ENCODE data around the gene LONRF3. TPM values are rescaled to one million over a fixed set of nuclear protein-coding genes. Genes with fewer than 3 reads are reported as not detected.
"Not testable (repeated sequence)": the region's sequence is repeated elsewhere in the genome, so short reads cannot be mapped to it uniquely, and the experiment has no call there.

The LONRF3 gene
- total RNA-seq, 3 donors from 2014 or later, result 8.1 to 16.2 (median 9.8) TPM

GRCh38 chrX:119028733-119029330 is 54.4 kb downstream of the LONRF3 start:
- DNase-seq, result no peak
- Histone ChIP-seq H3K4me3 (no peak overlapping the region), H3K36me3 (ENCODE audit: low read depth) (no peaks in the 10 kb centered on the region), H3K9me3 (no peaks in the 10 kb centered on the region), H3K4me1 (ENCODE audit: low read depth) (no peaks in the 10 kb centered on the region)
- intact Hi-C loops (cut with DNase I, micrococcal nuclease), result no loop called here
- no peak for TF ChIP-seq CTCF (IDR thresholded peaks at IDR 0.05)
- no peak for ATAC-seq

- H3K4me1 ChIP-seq (ENCODE audit: low read depth); H3K36me3 ChIP-seq (ENCODE audit: low read depth); H3K9me3 ChIP-seq; H3K4me3 ChIP-seq; intact Hi-C loops (cut with DNase I, micrococcal nuclease); DNase-seq; ATAC-seq: not testable (repeated sequence)
These were observed 55.2 kb downstream of the LONRF3 start for GRCh38 chrX:119029656-119030055.

- H3K4me1 ChIP-seq (ENCODE audit: low read depth), result no peaks in the 10 kb centered on the region
- DNase-seq (no peak), ATAC-seq (no peak)
- no peaks in the 10 kb centered on the region for H3K9me3 ChIP-seq
- TF ChIP-seq CTCF (IDR thresholded peaks at IDR 0.05), result no peak
- no peaks in the 10 kb centered on the region for H3K36me3 ChIP-seq (ENCODE audit: low read depth)
- no peak overlapping the region for H3K4me3 ChIP-seq
- intact Hi-C loops (cut with DNase I, micrococcal nuclease), result no loop called here
These were observed 56.6 kb downstream of the LONRF3 start for GRCh38 chrX:119030990-119031389.

- TF ChIP-seq CTCF (IDR thresholded peaks at IDR 0.05), result no peak
- no peaks in the 10 kb centered on the region for H3K9me3 ChIP-seq
- DNase-seq (no peak), ATAC-seq (no peak)
- intact Hi-C loops (cut with DNase I, micrococcal nuclease), result no loop called here
- H3K36me3 ChIP-seq (ENCODE audit: low read depth), result no peaks in the 10 kb centered on the region
- H3K4me1 ChIP-seq (ENCODE audit: low read depth), result no peaks in the 10 kb centered on the region
- H3K4me3 ChIP-seq, result no peak overlapping the region
These were observed 62.0 kb downstream of the LONRF3 start for GRCh38 chrX:119036107-119037029.

- ATAC-seq (no peak), DNase-seq (no peak)
- Histone ChIP-seq H3K9me3 (no peaks in the 10 kb centered on the region), H3K4me1 (ENCODE audit: low read depth) (no peaks in the 10 kb centered on the region), H3K36me3 (ENCODE audit: low read depth) (no peaks in the 10 kb centered on the region), H3K4me3 (no peak overlapping the region)
- no peak for TF ChIP-seq CTCF (IDR thresholded peaks at IDR 0.05)
- intact Hi-C loops (cut with DNase I, micrococcal nuclease), result no loop called here
These were observed 66.0 kb downstream of the LONRF3 start for GRCh38 chrX:119040432-119040831.

GRCh38 chrX:119041175-119041574 is 66.8 kb downstream of the LONRF3 start:
- ATAC-seq (peak; percentile 94), DNase-seq (peak in 1 of 3 donors; percentile 51)
- Histone ChIP-seq H3K36me3 (ENCODE audit: low read depth) (no peaks in the 10 kb centered on the region), H3K9me3 (no peaks in the 10 kb centered on the region), H3K4me1 (ENCODE audit: low read depth) (no peaks in the 10 kb centered on the region), H3K4me3 (no peak overlapping the region)
- no peak for TF ChIP-seq CTCF (IDR thresholded peaks at IDR 0.05)
- intact Hi-C loops (cut with DNase I, micrococcal nuclease), result no loop called here
